SU-DHL-6 (cell line): ENCODE data around the gene ARHGEF19.

Source experiments
- H2AFZ ChIP-seq: fragments of 200-600 bp; sonication (generic); 2 replicates; pipeline ENCODE4 v1.6.1; 2014; ENCODE audit warnings: low read depth, mild to moderate bottlenecking, moderate library complexity, mixed read lengths, antibody characterized with exemption, low read length; ENCODE audit not compliant: severe bottlenecking
- H3F3A ChIP-seq: fragments of 200-600 bp; shearing (Covaris generic); 2 replicates; pipeline ENCODE4 v1.6.0; 2016; ENCODE audit warnings: antibody characterized with exemption, mild to moderate bottlenecking; ENCODE audit not compliant: insufficient read depth
- H3K27ac ChIP-seq: fragments of 200-600 bp; sonication (generic); 2 replicates; pipeline ENCODE4 v1.5.1; 2016; ENCODE audit warnings: low read depth, mild to moderate bottlenecking, low read length, moderate library complexity, mixed read lengths
- H3K27me3 ChIP-seq: fragments of 200-600 bp; sonication (generic), shearing (Covaris generic); 2 replicates; pipeline ENCODE4 v1.6.0; 2014; ENCODE audit warnings: mild to moderate bottlenecking, low read length
- H3K36me3 ChIP-seq: fragments of 200-600 bp; sonication (generic); 2 replicates; pipeline ENCODE4 v1.6.1; 2014; ENCODE audit warnings: mild to moderate bottlenecking, low read length, mixed read lengths
- H3K4me2 ChIP-seq: fragments of 300-600, 200-600 bp; shearing (Covaris generic), sonication (generic); 2 replicates; pipeline ENCODE4 v1.6.0; 2014; ENCODE audit warnings: low read length, low read depth, mild to moderate bottlenecking; ENCODE audit not compliant: poor library complexity, severe bottlenecking
- H3K4me3 ChIP-seq: fragments of 200-600 bp; sonication (generic); 2 replicates; pipeline ENCODE4 v1.5.1; 2014; ENCODE audit warnings: antibody characterized with exemption, low read length, mild to moderate bottlenecking, mixed read lengths; ENCODE audit not compliant: insufficient read depth, poor library complexity, severe bottlenecking
- H3K79me2 ChIP-seq: fragments of 200-600 bp; sonication (generic); 2 replicates; pipeline ENCODE4 v1.6.1; 2014; ENCODE audit warnings: mild to moderate bottlenecking, low read length, moderate library complexity; ENCODE audit not compliant: insufficient read depth
- H3K9ac ChIP-seq: fragments of 200-600 bp; sonication (generic); 2 replicates; pipeline ENCODE4 v1.7.0; 2014; ENCODE audit warnings: mild to moderate bottlenecking, low read length
- H3K9me2 ChIP-seq: fragments of 200-600 bp; sonication (generic); replicated peaks from 2 replicates; pipeline ENCODE4 v1.6.1; 2014; ENCODE audit warnings: low read length; ENCODE audit not compliant: insufficient read depth
- H3K9me3 ChIP-seq: fragments of 200-600 bp; sonication (generic); 2 replicates; pipeline ENCODE4 v1.6.1; 2014; ENCODE audit warnings: low read length, mixed read lengths; ENCODE audit not compliant: insufficient read depth
- H4K20me1 ChIP-seq: fragments of 200-600 bp; sonication (generic); 2 replicates; pipeline ENCODE4 v1.6.1; 2014; ENCODE audit warnings: low read depth, mild to moderate bottlenecking, antibody characterized with exemption, low read length, moderate library complexity, mixed read lengths
- EZH2phosphoT487 ChIP-seq: fragments of 200-600 bp; sonication (generic), shearing (Covaris generic); conservative IDR thresholded peaks from 2 replicates; pipeline ENCODE4 v1.6.1; 2018; ENCODE audit warnings: mild to moderate bottlenecking, antibody characterized with exemption, low read length, moderate library complexity, mixed read lengths
- TF ChIP-seq, protein P1 (sequence below): fragments of 200-600 bp; sonication (generic); IDR thresholded peaks from one replicate; pipeline ENCODE4 v1.5.1; 2017; ENCODE audit warnings: antibody characterized with exemption, mild to moderate bottlenecking, low read length, moderate library complexity; ENCODE audit not compliant: insufficient read depth, poor library complexity, severe bottlenecking

Gene ARHGEF19

DNA sequence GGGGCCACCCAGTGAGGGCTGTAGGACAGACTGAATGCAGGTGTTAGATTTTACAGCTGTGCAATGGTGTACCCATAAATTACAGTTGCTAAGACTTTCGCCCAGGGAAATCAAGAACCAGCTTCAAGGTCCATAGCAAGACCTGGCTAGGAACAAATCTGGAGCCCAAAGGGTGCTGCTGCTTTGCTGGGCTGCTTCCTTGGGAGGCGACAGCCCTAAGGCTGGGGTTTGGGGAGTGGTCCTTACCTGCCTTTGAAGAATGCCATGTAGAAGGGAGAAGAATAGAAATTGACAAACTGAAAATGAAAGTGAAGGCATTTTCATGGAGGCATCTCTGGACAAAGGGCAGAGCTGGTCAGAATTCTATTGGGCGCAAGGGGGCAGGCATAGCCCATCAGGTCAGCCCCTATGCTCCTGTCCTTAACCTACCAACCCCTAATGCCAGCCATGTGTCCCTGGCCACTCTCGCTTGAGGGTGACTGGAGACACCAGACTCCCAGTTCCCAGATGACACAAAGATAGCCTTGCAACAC, 7.6 kb upstream of the ARHGEF19 start:
- no peaks in the 10 kb centered on the region for H3K36me3 ChIP-seq
- no peak for TF ChIP-seq EZH2phosphoT487
- TF ChIP-seq, protein P1, sequence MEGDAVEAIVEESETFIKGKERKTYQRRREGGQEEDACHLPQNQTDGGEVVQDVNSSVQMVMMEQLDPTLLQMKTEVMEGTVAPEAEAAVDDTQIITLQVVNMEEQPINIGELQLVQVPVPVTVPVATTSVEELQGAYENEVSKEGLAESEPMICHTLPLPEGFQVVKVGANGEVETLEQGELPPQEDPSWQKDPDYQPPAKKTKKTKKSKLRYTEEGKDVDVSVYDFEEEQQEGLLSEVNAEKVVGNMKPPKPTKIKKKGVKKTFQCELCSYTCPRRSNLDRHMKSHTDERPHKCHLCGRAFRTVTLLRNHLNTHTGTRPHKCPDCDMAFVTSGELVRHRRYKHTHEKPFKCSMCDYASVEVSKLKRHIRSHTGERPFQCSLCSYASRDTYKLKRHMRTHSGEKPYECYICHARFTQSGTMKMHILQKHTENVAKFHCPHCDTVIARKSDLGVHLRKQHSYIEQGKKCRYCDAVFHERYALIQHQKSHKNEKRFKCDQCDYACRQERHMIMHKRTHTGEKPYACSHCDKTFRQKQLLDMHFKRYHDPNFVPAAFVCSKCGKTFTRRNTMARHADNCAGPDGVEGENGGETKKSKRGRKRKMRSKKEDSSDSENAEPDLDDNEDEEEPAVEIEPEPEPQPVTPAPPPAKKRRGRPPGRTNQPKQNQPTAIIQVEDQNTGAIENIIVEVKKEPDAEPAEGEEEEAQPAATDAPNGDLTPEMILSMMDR, result no peak
- no peak overlapping the region for H3K27ac ChIP-seq
- H3K9me3 ChIP-seq, result no peaks in the 10 kb centered on the region
- no peaks in the 10 kb centered on the region for H3K79me2 ChIP-seq
- H3K4me3 ChIP-seq, result no peak overlapping the region
- no peaks in the 10 kb centered on the region for H4K20me1 ChIP-seq
- no peaks in the 10 kb centered on the region for H3F3A ChIP-seq
- no peak overlapping the region for H3K9ac ChIP-seq
- H3K27me3 ChIP-seq, result no peaks in the 10 kb centered on the region
- no peaks in the 10 kb centered on the region for H3K9me2 ChIP-seq
- no peak overlapping the region for H2AFZ ChIP-seq
- H3K4me2 ChIP-seq, result no peak overlapping the region

DNA sequence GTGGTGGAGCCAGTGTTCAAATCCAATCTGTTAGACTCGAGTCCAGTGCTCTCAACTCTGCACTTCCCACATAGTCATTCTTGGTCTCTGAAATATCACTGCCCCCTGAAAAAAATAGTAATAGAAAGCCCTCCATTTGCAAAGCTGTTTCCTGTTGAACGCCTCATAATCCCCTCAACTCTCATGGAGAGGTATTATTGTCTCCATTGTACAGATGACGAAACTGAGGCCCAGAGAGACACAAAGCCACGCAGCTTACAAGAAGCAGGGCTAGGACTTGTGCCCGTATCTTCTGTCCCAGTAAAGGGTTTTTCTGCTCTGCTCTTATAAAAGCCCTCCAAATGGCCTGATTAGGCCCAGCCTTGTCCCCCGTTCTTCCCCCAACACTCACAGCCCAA, 6.2 kb upstream of the ARHGEF19 start:
- Histone ChIP-seq H3K27me3 (no peaks in the 10 kb centered on the region), H3K4me2 (no peak overlapping the region), H3K4me3 (no peak overlapping the region), H3K27ac (no peak overlapping the region), H3K9ac (no peak overlapping the region), H3K36me3 (no peaks in the 10 kb centered on the region), H3K9me2 (no peaks in the 10 kb centered on the region), H3F3A (no peaks in the 10 kb centered on the region), H3K79me2 (no peaks in the 10 kb centered on the region), H4K20me1 (no peaks in the 10 kb centered on the region), H3K9me3 (no peaks in the 10 kb centered on the region), H2AFZ (no peak overlapping the region)
- TF ChIP-seq, protein P1, result no peak
- no peak for TF ChIP-seq EZH2phosphoT487

DNA sequence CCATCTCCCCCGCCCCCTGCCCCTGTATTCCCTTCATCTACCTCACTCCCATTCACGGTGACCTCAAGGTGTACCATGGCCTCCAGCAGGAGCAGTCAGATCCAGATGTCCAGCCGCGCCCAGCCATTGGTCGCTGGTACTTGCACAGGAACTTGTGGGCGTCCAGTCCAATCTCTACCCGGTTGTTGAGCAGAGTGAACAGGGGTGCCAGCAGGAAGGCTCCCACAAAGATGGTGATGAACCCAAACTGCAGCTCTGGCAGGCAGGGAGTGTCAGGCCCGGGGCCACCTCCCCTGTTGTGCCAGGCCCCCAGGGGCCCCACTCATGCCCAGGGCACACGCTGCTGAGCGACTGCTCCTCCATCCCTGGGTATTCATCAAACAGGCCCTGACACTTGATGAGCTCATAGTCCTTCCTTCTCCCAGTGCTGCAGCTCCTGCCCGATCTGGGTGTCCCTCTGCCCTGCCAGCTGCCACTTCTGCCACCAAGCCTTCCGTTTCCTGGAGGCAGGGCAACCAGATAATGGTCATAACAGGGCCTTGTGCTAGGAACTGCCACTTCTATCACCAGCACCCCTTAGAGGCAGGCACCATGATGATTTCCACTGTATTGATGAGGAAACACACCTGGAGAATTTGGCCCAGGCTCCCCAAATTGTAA, 5.7 kb upstream of the ARHGEF19 start:
- no peak for TF ChIP-seq EZH2phosphoT487
- TF ChIP-seq, protein P1, result no peak
- H3K79me2 ChIP-seq, result no peaks in the 10 kb centered on the region
- H3K36me3 ChIP-seq, result no peaks in the 10 kb centered on the region
- H3K9me3 ChIP-seq, result no peaks in the 10 kb centered on the region
- H3K9me2 ChIP-seq, result no peaks in the 10 kb centered on the region
- H2AFZ ChIP-seq, result no peak overlapping the region
- H3K27me3 ChIP-seq, result no peaks in the 10 kb centered on the region
- no peaks in the 10 kb centered on the region for H3F3A ChIP-seq
- H3K9ac ChIP-seq, result no peak overlapping the region
- H3K27ac ChIP-seq, result no peak overlapping the region
- no peak overlapping the region for H3K4me3 ChIP-seq
- H4K20me1 ChIP-seq, result no peaks in the 10 kb centered on the region
- no peak overlapping the region for H3K4me2 ChIP-seq
